Measurements from ENCODE around the gene GATAD2A.

GATAD2A gene

GRCh38 chr19:19409631-19410030, 4.2 kb downstream of the GATAD2A start:
- TF ChIP-seq POLR2AphosphoS5 (IDR thresholded peaks at IDR 0.05; ENCODE audit: low read depth, low read length) = no peak
- TF ChIP-seq REST (IDR thresholded peaks at IDR 0.05; ENCODE audit: insufficient read depth in 1 of 2, low read depth in 2 of 2, low read length in 2 of 2) = no peak
- TF ChIP-seq SIN3A (IDR thresholded peaks at IDR 0.05; ENCODE audit: borderline replicate concordance, insufficient read depth, low read length) = no peak
- TF ChIP-seq FOXP2 (optimal IDR thresholded peaks at IDR 0.05; ENCODE audit: borderline replicate concordance, extremely low read depth, extremely low read length, insufficient read depth) = no peak
- no peak for TF ChIP-seq TAF1 (IDR thresholded peaks at IDR 0.05; ENCODE audit: borderline replicate concordance, insufficient read depth, low read length)

GRCh38 chr19:19410553-19411550, 5.4 kb downstream of the GATAD2A start:
- TF ChIP-seq REST (IDR thresholded peaks at IDR 0.05; ENCODE audit: insufficient read depth in 1 of 2, low read depth in 2 of 2, low read length in 2 of 2) (no peak), SIN3A (IDR thresholded peaks at IDR 0.05; ENCODE audit: borderline replicate concordance, insufficient read depth, low read length) (no peak), POLR2AphosphoS5 (IDR thresholded peaks at IDR 0.05; ENCODE audit: low read depth, low read length) (no peak), TAF1 (IDR thresholded peaks at IDR 0.05; ENCODE audit: borderline replicate concordance, insufficient read depth, low read length) (no peak), FOXP2 (optimal IDR thresholded peaks at IDR 0.05; ENCODE audit: borderline replicate concordance, extremely low read depth, extremely low read length, insufficient read depth) (no peak)

GRCh38 chr19:19416280-19416679, 10.8 kb downstream of the GATAD2A start:
- TF ChIP-seq POLR2AphosphoS5 (IDR thresholded peaks at IDR 0.05; ENCODE audit: low read depth, low read length) = no peak
- no peak for TF ChIP-seq SIN3A (IDR thresholded peaks at IDR 0.05; ENCODE audit: borderline replicate concordance, insufficient read depth, low read length)
- no peak for TF ChIP-seq TAF1 (IDR thresholded peaks at IDR 0.05; ENCODE audit: borderline replicate concordance, insufficient read depth, low read length)
- no peak for TF ChIP-seq FOXP2 (optimal IDR thresholded peaks at IDR 0.05; ENCODE audit: borderline replicate concordance, extremely low read depth, extremely low read length, insufficient read depth)
- no peak for TF ChIP-seq REST (IDR thresholded peaks at IDR 0.05; ENCODE audit: insufficient read depth in 1 of 2, low read depth in 2 of 2, low read length in 2 of 2)

- TF ChIP-seq POLR2AphosphoS5 (IDR thresholded peaks at IDR 0.05; ENCODE audit: low read depth, low read length) (no peak), REST (IDR thresholded peaks at IDR 0.05; ENCODE audit: insufficient read depth in 1 of 2, low read depth in 2 of 2, low read length in 2 of 2) (no peak), FOXP2 (optimal IDR thresholded peaks at IDR 0.05; ENCODE audit: borderline replicate concordance, extremely low read depth, extremely low read length, insufficient read depth) (no peak), TAF1 (IDR thresholded peaks at IDR 0.05; ENCODE audit: borderline replicate concordance, insufficient read depth, low read length) (no peak), SIN3A (IDR thresholded peaks at IDR 0.05; ENCODE audit: borderline replicate concordance, insufficient read depth, low read length) (no peak)
Observed at GRCh38 chr19:19417046-19417445, 11.6 kb downstream of the GATAD2A start.
